CD4-positive, alpha-beta T cell treated with Interleukin-1 beta for 1 hour (primary cell): Measurements from ENCODE around the gene SFTA2.
"Not testable (repeated sequence)": the region's sequence is repeated elsewhere in the genome, so short reads cannot be mapped to it uniquely, and the experiment has no call there.

ENCODE experiments used
- DNase-seq, 2 donors: peaks; one replicate each; pipeline ENCODE4 v3.0.0-alpha.2; 2020 to 2022

The SFTA2 gene

DNA sequence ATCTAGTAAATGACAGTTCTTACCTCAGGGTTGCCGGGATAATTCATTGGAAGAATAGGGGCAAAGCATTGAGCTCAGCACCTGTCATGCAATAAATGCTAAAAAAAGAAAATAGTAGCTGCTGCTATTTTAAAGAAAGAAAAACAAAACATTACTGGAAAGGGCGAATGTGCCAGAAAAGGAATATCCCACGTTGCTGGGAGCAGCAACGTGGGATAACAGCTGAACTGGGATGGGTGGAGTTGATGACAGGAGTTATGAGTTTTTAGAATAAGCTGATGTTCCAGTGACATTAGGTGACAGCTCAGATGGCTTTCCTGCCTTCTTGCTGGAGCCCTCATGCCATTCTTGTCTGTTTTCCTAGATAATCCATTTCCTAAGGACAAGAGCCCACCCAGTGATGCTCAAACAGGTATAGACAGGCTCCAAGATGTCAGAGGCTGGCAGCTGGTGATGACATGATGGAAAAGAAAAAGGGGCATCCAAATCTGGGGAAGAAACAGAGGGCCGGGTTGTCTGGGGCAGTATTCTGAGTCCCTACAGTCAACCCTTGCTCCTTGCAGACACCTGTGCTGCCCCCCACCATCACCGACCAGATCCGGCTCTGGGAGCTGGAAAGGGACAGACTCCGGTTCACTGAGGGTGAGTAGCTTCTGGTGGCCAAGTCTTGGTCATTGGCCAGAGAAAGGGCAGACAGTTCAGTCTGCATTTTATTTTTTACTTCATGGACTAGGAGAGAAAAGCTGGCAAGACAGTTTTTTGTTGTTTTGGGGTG is 19.0 kb downstream of the SFTA2 start:
- DNase-seq, result no peak

DNA sequence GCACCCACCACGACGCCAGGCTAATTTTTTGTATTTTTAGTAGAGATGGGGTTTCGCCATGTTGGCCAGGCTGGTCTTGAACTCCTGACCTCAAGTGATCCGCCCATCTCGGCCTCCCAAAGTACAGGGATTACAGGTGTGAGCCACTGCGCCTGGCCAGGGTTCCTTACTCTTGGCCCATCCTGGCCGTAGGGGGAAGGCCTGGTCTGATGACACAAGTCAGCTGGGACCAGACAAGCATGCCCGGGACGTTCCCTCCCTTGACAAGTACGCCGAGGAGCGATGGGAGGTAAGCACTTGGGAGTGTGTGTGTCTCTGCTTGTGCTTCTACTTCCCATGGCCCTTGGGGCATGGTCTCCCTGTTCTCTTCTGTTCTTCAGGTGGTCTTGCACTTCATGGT is 21.5 kb downstream of the SFTA2 start:
- DNase-seq, result not testable (repeated sequence)

DNA sequence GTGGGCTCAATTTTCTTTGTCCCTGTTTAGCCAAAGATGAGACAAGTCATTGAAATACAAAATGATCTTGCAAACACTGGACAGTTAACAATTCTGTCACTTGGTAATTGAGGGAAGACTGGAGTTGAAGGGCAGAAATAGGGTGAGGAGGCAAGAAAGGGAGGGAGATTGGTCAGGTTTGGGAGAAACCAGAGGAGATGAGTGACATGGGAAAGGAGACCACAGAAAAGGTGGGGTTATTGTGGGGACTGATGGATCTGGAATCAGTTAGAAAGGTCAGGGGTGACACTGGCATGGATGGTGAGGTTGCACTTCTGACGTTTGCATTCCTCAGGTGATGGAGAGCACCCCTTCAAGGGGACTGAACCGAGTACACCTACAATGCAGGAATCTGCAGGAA is 23.3 kb downstream of the SFTA2 start:
- no peak for DNase-seq

DNA sequence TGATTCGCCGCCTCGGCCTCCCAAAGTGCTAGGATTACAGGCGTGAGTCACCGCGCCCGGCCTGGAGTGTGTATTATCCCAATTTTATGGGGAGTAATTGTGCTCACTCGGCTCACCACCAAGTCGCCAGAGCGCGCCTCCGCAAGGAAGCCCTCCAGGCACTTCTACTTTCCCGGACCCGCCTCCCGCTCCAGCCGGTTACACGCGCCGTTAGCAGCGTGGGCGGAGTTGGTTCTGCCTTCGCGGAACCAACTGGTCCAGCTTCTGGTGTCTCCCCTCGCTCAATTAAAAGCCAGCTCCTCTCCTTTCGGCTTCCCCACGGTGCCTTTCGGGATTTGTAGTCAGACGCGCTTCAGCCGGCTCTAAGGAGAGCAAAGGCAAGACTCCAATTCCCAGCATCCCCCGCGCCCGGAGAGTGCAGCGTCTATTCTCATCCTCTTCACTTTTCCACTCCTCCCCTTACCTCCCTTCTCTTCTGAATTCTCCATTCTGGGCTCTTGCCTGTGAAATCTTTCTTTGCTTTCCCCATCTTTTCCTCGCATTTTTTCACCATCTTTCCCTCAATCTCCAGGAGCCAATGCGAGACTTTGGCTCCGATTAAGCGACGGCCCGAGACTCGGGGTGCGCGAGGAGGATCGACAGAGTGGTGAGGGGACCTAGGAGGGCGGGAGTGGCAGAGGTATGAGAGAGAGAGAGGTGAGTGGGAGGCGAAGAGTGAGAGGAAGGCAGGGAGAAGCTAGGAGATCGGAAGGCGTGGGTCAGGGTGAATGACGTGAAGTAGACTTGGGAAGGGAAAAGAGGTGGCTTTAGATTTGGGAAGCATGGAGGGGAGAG is 24.0 kb downstream of the SFTA2 start, which contains the start of gene GTF2H4:
Gene GTF2H4, plus strand, starts transcription at position 450 of the 834 bp plus-strand sequence.
- peak; percentile 95 to 96 for DNase-seq

DNA sequence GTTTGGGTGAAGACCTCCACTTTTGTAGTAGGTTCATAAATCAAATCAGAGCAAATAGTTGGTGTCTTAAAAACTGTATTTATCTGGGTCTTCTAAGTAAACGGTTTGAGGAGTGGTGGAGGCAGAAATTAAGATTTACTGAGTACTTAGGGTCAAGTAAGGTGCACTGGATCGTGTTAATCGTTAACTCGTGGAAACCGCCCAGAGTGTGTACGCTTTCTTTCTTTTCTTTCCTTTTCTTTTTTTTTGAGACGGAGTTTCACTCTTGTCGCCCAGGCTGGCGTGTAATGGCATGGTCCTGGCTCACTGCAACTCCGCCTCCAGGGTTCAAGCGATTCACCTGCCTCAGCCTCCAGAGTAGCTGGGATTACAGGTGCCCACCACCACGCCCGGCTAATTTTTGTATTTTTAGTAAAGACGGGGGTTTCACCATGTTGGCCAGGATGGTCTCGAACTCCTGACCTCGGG is 24.6 kb downstream of the SFTA2 start:
- not testable (repeated sequence) for DNase-seq

DNA sequence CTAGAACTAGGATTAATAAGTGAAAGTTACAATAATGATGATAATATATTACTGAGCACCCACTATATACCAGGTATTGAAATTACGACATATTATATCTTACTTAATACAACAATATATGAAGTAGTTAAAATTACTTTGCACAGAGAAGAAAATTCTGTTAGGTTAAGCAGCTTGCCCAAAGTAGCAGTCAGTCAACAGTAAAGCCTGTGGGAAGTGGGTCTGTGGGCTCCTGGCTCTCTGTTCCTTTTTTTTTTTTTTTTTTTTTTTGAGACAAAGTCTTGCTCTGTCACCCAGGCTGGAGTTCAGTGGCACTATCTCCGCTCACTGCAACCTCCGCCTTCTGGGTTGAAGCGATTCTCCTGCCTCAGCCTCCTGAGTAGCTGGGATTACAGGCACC is 28.7 kb downstream of the SFTA2 start:
- no peak for DNase-seq

DNA sequence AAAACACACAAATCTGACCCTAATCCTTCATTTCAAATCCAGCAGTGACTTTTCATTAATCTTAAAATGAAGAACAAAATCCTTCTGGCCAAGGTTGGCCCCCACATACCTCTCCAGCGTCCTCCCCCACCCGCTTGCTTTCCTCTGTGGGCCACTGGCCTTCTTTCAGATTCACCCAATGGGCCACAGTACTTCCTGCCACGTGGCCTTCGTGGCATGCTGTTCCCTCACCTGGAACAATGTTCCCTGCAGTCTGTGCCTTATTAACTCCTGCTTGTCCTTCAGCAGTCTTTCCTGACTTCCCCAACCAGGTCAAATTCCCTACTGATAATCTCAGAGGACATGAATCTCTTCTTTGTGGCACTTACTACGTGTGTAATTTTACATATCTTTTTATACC is 29.3 kb downstream of the SFTA2 start:
- DNase-seq, result no peak

DNA sequence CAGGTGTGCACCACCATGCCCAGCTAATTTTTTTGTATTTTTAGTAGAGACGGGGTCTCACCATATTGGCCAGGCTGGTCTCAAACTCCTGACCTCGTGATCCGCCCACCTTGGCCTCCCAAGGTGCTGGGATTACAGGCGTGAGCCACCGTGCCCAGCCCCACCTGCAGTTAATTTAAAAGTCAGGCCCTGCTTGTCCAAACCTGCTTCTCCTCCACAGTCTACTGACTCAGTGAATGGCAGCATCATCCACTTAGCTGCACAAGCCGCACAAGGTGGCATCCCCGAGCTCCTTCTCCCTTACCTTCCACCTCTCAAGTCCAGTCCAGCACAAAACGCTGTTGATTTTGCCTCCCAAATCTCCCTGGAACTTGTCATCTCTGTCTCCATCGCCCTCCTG is 29.8 kb downstream of the SFTA2 start:
- DNase-seq, result not testable (repeated sequence)

DNA sequence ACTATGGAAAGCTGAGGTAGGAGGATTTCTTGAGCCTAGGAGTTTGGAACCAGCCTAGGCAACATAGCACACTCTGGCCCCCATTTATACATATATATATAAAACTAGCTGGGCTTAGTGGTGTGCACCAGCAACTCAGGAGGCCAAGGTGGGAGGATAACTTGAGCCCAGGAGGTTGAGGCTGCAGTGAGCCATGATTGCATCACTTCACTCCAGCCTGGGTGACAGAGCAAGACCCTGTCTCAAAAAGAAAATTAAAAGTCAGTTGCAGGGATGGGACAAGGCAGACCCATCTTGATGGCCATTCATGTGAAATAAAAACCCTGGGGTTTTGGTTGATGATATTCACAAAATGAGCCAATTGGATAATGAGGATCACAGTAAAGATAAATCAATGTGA is 30.5 kb downstream of the SFTA2 start:
- no peak for DNase-seq

DNA sequence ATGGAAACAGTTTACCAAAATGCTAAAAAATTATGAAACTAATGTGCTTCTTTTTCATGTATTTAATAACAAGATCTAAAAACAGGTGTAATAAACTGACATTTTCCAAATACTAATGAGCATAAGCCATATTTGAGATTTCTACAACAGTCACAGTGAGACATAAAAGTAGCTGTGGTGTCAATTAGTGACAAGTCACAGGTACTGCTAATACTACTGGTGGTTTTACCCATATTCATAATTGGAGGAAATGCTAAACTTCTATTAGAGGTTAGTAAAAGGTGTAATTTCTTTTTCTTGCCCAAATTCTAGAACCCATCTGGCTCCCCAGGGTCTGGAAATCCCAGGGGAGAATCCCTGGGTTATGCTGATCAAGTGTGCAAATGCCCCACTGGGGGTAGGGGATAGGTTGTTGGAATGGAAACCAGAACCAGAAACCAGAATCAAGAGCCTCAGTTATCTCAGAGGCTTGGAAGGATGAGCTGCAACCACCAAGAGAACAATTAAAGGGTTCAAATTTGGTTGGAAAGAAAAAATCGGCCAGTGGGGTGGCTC is 31.0 kb downstream of the SFTA2 start:
- no peak for DNase-seq

DNA sequence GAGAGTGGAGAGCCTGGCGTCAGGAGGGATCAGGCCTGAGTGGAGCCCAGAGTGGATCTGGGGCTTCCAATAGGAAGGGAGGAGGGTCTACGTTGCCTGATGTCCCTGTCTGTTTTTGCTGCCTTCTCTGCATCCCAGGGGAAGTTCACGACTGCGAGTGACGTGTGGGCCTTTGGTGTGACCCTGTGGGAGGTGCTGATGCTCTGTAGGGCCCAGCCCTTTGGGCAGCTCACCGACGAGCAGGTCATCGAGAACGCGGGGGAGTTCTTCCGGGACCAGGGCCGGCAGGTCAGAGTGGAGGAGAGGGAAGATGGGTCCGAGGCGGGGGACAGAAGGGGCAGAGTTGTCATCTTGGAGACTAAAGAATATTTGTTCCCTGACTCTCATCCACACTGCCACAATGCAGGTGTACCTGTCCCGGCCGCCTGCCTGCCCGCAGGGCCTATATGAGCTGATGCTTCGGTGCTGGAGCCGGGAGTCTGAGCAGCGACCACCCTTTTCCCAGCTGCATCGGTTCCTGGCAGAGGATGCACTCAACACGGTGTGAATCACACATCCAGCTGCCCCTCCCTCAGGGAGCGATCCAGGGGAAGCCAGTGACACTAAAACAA is 33.1 kb downstream of the SFTA2 start:
- no peak for DNase-seq

DNA sequence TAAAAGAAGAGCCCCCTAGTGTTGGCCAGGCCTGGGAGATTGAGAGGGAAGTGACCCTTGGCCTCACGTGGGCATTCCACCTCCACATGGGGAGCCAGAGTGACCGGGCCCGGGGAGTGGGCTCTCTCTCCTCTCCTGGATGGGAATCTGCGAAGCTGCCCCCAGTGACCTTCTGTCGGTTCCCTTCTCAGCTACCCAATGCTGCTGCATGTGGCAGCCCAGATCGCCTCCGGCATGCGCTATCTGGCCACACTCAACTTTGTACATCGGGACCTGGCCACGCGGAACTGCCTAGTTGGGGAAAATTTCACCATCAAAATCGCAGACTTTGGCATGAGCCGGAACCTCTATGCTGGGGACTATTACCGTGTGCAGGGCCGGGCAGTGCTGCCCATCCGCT is 34.1 kb downstream of the SFTA2 start:
- DNase-seq, result no peak

DNA sequence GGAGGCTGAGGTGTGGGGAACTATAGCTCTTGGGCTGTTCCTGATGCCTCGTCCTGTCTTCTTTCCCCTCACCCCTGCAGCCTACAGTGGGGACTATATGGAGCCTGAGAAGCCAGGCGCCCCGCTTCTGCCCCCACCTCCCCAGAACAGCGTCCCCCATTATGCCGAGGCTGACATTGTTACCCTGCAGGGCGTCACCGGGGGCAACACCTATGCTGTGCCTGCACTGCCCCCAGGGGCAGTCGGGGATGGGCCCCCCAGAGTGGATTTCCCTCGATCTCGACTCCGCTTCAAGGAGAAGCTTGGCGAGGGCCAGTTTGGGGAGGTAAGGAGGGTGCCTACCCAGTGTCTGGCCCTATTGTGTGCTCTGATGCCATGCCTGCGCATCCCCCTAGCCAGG is 35.4 kb downstream of the SFTA2 start:
- no peak for DNase-seq

DNA sequence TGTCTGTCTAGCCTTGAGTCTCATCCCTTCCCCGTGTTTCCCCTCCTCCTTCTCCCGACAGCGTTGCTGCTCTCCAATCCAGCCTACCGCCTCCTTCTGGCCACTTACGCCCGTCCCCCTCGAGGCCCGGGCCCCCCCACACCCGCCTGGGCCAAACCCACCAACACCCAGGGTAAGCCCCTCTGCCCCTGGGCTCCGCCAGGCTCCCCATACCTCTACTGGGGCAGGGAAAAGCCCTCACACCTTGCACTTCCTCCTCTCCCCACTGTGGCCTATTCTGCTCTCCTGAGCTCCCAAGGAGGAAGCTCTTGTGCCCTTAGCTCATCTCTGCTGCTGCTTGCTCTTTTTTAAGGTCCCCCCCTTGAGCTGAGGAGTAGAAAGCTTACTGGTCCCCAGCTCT is 36.6 kb downstream of the SFTA2 start:
- no peak for DNase-seq

DNA sequence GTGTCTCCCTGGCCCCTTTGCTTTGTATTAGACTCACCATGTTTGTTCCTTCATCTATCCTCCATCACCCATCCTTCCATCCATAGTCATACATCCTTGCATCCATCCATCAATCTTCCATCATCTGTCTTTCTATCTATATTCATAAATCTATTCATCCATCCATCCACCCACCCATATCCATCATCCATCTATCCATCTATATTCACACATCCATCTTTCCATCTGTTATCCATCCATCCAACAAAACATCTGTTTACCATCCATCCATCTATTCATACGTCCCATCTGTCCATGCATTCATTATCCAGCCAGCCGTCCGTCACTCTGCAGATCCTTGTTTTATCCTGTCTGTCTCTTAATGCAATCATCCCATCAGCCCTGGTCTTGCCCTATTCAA is 37.0 kb downstream of the SFTA2 start:
- DNase-seq, result no peak

DNA sequence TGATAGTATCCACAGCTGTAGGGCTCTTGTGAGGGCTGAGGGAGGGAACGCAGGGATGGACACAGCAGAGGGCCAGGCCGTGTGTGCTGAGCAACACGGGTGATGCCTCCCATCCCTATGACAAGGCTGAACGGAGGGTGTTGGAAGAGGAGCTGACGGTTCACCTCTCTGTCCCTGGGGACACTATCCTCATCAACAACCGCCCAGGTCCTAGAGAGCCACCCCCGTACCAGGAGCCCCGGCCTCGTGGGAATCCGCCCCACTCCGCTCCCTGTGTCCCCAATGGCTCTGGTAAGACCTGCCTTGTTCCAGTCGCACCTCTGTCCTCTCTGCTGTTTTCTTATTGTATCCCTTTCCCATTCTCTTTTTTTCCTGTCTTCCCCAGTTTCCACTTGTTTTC is 37.6 kb downstream of the SFTA2 start:
- no peak for DNase-seq

DNA sequence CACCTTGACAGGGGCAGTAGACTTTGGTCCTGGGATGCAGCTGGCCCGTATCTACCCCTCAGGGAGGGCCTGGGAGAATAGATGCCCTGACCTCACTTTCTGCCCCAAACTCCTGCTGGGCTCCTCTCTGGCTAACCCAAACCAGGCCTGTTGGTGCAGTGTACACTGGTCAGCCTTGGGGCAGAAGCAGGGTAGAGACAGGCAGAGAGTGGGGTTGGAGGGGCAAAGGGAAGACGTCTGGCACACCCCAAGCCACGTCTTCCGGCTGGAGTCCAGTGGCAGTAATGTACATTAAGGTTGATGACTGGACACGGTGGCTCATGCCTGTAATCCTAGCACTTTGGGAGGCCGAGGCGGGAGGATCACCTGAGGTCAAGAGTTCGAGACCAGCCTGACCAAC is 38.3 kb downstream of the SFTA2 start:
- no peak for DNase-seq

DNA sequence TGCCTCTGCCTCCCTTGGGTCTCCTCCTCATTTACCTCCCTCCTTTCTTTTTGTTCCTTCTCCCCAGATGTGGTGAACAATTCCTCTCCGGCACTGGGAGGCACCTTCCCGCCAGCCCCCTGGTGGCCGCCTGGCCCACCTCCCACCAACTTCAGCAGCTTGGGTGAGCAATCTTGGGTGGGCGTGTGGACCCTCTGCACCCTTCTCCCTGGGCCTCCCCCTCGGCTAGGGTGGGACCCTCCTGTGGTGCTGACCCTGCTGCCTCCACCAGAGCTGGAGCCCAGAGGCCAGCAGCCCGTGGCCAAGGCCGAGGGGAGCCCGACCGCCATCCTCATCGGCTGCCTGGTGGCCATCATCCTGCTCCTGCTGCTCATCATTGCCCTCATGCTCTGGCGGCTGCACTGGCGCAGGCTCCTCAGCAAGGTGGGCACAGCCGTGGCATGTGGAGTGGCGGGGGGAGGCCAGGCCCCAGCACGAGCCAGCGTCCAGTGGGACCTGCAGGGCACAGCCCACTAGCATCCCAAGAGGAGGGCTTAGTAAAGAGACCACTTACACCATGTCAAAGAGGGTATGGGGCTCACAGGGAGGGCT is 38.9 kb downstream of the SFTA2 start:
- DNase-seq, result no peak

DNA sequence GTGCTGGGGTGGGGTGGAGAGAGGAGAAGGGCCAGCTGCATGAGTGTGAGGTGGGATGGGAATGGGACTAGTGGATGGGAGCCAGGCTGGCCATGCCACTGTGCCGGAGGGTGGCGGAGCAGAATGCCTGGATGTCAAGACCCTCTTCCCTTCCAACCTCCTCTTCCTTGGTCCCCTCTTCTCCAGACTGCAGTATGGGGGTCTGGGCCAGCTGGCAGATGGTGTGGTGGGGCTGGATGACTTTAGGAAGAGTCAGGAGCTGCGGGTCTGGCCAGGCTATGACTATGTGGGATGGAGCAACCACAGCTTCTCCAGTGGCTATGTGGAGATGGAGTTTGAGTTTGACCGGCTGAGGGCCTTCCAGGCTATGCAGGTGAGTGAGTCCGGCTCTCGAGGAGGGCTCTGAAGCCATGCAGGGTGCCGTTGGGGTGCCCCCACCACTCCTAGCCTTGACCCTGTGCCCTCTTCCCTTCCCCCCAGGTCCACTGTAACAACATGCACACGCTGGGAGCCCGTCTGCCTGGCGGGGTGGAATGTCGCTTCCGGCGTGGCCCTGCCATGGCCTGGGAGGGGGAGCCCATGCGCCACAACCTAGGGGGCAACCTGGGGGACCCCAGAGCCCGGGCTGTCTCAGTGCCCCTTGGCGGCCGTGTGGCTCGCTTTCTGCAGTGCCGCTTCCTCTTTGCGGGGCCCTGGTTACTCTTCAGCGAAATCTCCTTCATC is 40.0 kb downstream of the SFTA2 start:
- no peak for DNase-seq

DNA sequence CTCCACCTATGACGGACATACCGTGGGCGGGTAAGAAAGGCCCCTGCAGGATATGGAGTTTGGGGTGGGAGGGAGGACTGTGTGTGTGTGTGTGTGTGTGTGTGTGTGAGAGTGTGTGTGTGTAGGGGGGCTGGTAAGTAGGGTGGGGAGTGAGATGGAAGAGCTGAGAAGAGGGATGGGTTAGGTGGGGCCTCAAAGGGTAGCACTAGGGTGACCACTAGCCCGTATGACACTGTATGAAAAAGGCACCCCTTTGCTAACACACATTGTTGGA is 40.6 kb downstream of the SFTA2 start:
- DNase-seq, result no peak

DNA sequence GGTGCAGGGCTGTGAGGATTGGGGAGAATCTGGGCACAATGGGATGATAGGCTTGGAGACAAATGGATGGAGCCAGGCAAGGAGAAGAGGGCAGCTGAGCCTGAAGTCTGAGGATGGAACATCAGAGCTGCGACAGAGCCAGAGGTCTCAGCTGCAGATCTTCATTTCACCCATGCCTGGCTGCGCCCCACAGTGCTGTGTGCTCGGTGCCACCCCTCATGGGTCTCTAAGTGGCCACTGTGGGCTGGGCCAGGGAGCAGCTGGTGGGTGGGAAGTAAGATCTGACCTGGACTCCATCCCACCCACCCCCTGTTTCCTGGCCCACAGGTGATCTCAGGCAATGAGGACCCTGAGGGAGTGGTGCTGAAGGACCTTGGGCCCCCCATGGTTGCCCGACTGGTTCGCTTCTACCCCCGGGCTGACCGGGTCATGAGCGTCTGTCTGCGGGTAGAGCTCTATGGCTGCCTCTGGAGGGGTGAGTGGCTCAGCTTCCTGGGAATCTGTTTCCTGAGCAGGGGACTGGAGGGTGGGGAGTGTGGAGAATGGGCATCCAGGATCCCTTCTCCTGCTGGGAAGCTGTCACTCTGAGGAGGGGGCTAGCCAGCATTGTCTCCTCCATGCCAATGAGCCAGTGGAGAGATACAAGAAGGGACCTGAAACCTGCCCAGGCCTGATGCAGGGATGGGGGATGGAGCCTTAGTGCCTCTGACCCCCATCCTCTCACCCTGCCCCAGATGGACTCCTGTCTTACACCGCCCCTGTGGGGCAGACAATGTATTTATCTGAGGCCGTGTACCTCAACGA is 41.1 kb downstream of the SFTA2 start:
- DNase-seq, result no peak
